Measurements from ENCODE around the gene RTN4IP1.
A peak's percentile ranks its signal among the peaks of the same experiment; 100 is the strongest.
"Not testable (repeated sequence)": the region's sequence is repeated elsewhere in the genome, so short reads cannot be mapped to it uniquely, and the experiment has no call there.

RTN4IP1 gene

GRCh38 chr6:106549521-106549920 is 79.8 kb downstream of the RTN4IP1 start:
- Histone ChIP-seq H3K36me3 (ENCODE audit: control insufficient read depth, insufficient read depth, low read length) (no peaks in the 10 kb centered on the region), H3K9ac (ENCODE audit: low read length) (no peak overlapping the region), H3K4me2 (ENCODE audit: low read length) (no peak overlapping the region), H3K56ac (ENCODE audit: low read length) (no peak overlapping the region), H3K27ac (ENCODE audit: low read depth, low read length) (no peak overlapping the region), H2BK15ac (replicated peaks; ENCODE audit: low read depth) (no peak overlapping the region), H3K27me3 (ENCODE audit: insufficient read depth, low read length, poor library complexity) (no peaks in the 10 kb centered on the region), H2AK5ac (ENCODE audit: low read length) (no peak overlapping the region), H3K79me1 (ENCODE audit: low read length) (no peaks in the 10 kb centered on the region), H3K23ac (ENCODE audit: low read length) (no peak overlapping the region), H4K8ac (ENCODE audit: low read depth, low read length) (no peak overlapping the region), H4K5ac (ENCODE audit: low read length) (no peak overlapping the region), H2BK5ac (ENCODE audit: low read length) (no peak overlapping the region), H3K4ac (ENCODE audit: low read depth, low read length) (no peak overlapping the region), H3K18ac (ENCODE audit: low read length) (no peak overlapping the region), H2BK120ac (ENCODE audit: low read depth, low read length) (no peak overlapping the region), H3K79me2 (ENCODE audit: control insufficient read depth, insufficient read depth, low read length) (no peaks in the 10 kb centered on the region), H3K4me1 (ENCODE audit: control insufficient read depth, low read depth, low read length) (peaks cover 2% of the 10 kb centered on the region), H3K4me3 (ENCODE audit: low read length) (no peak overlapping the region)
- no CpG with 5 or more reads among the region's 1 CpG for WGBS (ENCODE audit: extremely low coverage, insufficient coverage, low lambda C conversion rate)
- DNase-seq, result no peak

GRCh38 chr6:106548926-106549455 is 80.3 kb downstream of the RTN4IP1 start:
- not testable (repeated sequence) for H3K4me2 ChIP-seq (ENCODE audit: low read length); H3K79me2 ChIP-seq (ENCODE audit: control insufficient read depth, insufficient read depth, low read length); H3K18ac ChIP-seq (ENCODE audit: low read length); H3K27ac ChIP-seq (ENCODE audit: low read depth, low read length); H3K4ac ChIP-seq (ENCODE audit: low read depth, low read length); H2AK5ac ChIP-seq (ENCODE audit: low read length); H3K79me1 ChIP-seq (ENCODE audit: low read length); H3K23ac ChIP-seq (ENCODE audit: low read length); H3K9ac ChIP-seq (ENCODE audit: low read length); H3K36me3 ChIP-seq (ENCODE audit: control insufficient read depth, insufficient read depth, low read length); H4K5ac ChIP-seq (ENCODE audit: low read length); H3K4me1 ChIP-seq (ENCODE audit: control insufficient read depth, low read depth, low read length); H2BK120ac ChIP-seq (ENCODE audit: low read depth, low read length); DNase-seq; H3K4me3 ChIP-seq (ENCODE audit: low read length); H3K56ac ChIP-seq (ENCODE audit: low read length); H2BK15ac ChIP-seq (replicated peaks; ENCODE audit: low read depth); H2BK5ac ChIP-seq (ENCODE audit: low read length); H4K8ac ChIP-seq (ENCODE audit: low read depth, low read length); H3K27me3 ChIP-seq (ENCODE audit: insufficient read depth, low read length, poor library complexity)
- WGBS (ENCODE audit: extremely low coverage, insufficient coverage, low lambda C conversion rate), result no CpG with 5 or more reads among the region's 6 CpGs

- Histone ChIP-seq H3K56ac (ENCODE audit: low read length) (no peak overlapping the region), H4K8ac (ENCODE audit: low read depth, low read length) (no peak overlapping the region), H2BK15ac (replicated peaks; ENCODE audit: low read depth) (no peak overlapping the region), H2AK5ac (ENCODE audit: low read length) (no peak overlapping the region), H4K5ac (ENCODE audit: low read length) (no peak overlapping the region), H3K23ac (ENCODE audit: low read length) (no peak overlapping the region), H3K4me1 (ENCODE audit: control insufficient read depth, low read depth, low read length) (peaks cover 2% of the 10 kb centered on the region), H3K27ac (ENCODE audit: low read depth, low read length) (no peak overlapping the region), H3K4me3 (ENCODE audit: low read length) (no peak overlapping the region), H2BK120ac (ENCODE audit: low read depth, low read length) (no peak overlapping the region), H3K79me1 (ENCODE audit: low read length) (no peaks in the 10 kb centered on the region), H2BK5ac (ENCODE audit: low read length) (no peak overlapping the region), H3K9ac (ENCODE audit: low read length) (no peak overlapping the region), H3K4me2 (ENCODE audit: low read length) (no peak overlapping the region), H3K27me3 (ENCODE audit: insufficient read depth, low read length, poor library complexity) (no peaks in the 10 kb centered on the region), H3K36me3 (ENCODE audit: control insufficient read depth, insufficient read depth, low read length) (no peaks in the 10 kb centered on the region), H3K4ac (ENCODE audit: low read depth, low read length) (no peak overlapping the region), H3K79me2 (ENCODE audit: control insufficient read depth, insufficient read depth, low read length) (no peaks in the 10 kb centered on the region), H3K18ac (ENCODE audit: low read length) (no peak overlapping the region)
- no CpG with 5 or more reads among the region's 6 CpGs for WGBS (ENCODE audit: extremely low coverage, insufficient coverage, low lambda C conversion rate)
- peak; percentile 49 for DNase-seq
Observed at GRCh38 chr6:106547601-106548453, 81.5 kb downstream of the RTN4IP1 start.

GRCh38 chr6:106546691-106547414 is 82.4 kb downstream of the RTN4IP1 start:
- H3K36me3 ChIP-seq (ENCODE audit: control insufficient read depth, insufficient read depth, low read length), result no peaks in the 10 kb centered on the region
- no peak overlapping the region for H3K27ac ChIP-seq (ENCODE audit: low read depth, low read length)
- no peak overlapping the region for H3K9ac ChIP-seq (ENCODE audit: low read length)
- no peak overlapping the region for H3K4ac ChIP-seq (ENCODE audit: low read depth, low read length)
- H4K5ac ChIP-seq (ENCODE audit: low read length), result no peak overlapping the region
- no peaks in the 10 kb centered on the region for H3K79me2 ChIP-seq (ENCODE audit: control insufficient read depth, insufficient read depth, low read length)
- no peak overlapping the region for H3K4me3 ChIP-seq (ENCODE audit: low read length)
- no peak overlapping the region for H2BK120ac ChIP-seq (ENCODE audit: low read depth, low read length)
- no peak overlapping the region for H3K56ac ChIP-seq (ENCODE audit: low read length)
- H3K23ac ChIP-seq (ENCODE audit: low read length), result no peak overlapping the region
- peaks cover 2% of the 10 kb centered on the region for H3K4me1 ChIP-seq (ENCODE audit: control insufficient read depth, low read depth, low read length)
- DNase-seq, result no peak
- no peak overlapping the region for H3K4me2 ChIP-seq (ENCODE audit: low read length)
- H2BK5ac ChIP-seq (ENCODE audit: low read length), result no peak overlapping the region
- H3K79me1 ChIP-seq (ENCODE audit: low read length), result no peaks in the 10 kb centered on the region
- H3K27me3 ChIP-seq (ENCODE audit: insufficient read depth, low read length, poor library complexity), result no peaks in the 10 kb centered on the region
- WGBS (ENCODE audit: extremely low coverage, insufficient coverage, low lambda C conversion rate), result no CpG with 5 or more reads among the region's 5 CpGs
- H2BK15ac ChIP-seq (replicated peaks; ENCODE audit: low read depth), result no peak overlapping the region
- H3K18ac ChIP-seq (ENCODE audit: low read length), result no peak overlapping the region
- H4K8ac ChIP-seq (ENCODE audit: low read depth, low read length), result no peak overlapping the region
- no peak overlapping the region for H2AK5ac ChIP-seq (ENCODE audit: low read length)

- Histone ChIP-seq H4K8ac (ENCODE audit: low read depth, low read length) (no peak overlapping the region), H3K27me3 (ENCODE audit: insufficient read depth, low read length, poor library complexity) (no peaks in the 10 kb centered on the region), H3K27ac (ENCODE audit: low read depth, low read length) (no peak overlapping the region), H3K4me2 (ENCODE audit: low read length) (no peak overlapping the region), H3K4me1 (ENCODE audit: control insufficient read depth, low read depth, low read length) (peaks cover 2% of the 10 kb centered on the region), H3K18ac (ENCODE audit: low read length) (no peak overlapping the region), H2BK120ac (ENCODE audit: low read depth, low read length) (no peak overlapping the region), H3K23ac (ENCODE audit: low read length) (no peak overlapping the region), H3K79me2 (ENCODE audit: control insufficient read depth, insufficient read depth, low read length) (no peaks in the 10 kb centered on the region), H3K36me3 (ENCODE audit: control insufficient read depth, insufficient read depth, low read length) (no peaks in the 10 kb centered on the region), H3K4ac (ENCODE audit: low read depth, low read length) (no peak overlapping the region), H2BK15ac (replicated peaks; ENCODE audit: low read depth) (no peak overlapping the region), H3K9ac (ENCODE audit: low read length) (no peak overlapping the region), H3K4me3 (ENCODE audit: low read length) (no peak overlapping the region), H4K5ac (ENCODE audit: low read length) (no peak overlapping the region), H2BK5ac (ENCODE audit: low read length) (no peak overlapping the region), H3K79me1 (ENCODE audit: low read length) (no peaks in the 10 kb centered on the region), H3K56ac (ENCODE audit: low read length) (no peak overlapping the region), H2AK5ac (ENCODE audit: low read length) (no peak overlapping the region)
- no peak for DNase-seq
- no CpG with 5 or more reads among the region's 2 CpGs for WGBS (ENCODE audit: extremely low coverage, insufficient coverage, low lambda C conversion rate)
Observed at GRCh38 chr6:106546261-106546690, 83.0 kb downstream of the RTN4IP1 start.
